Mesenteric fat pad (tissue), 1 donor: ENCODE results near the gene MICB. TPM values are rescaled to one million over a fixed set of nuclear protein-coding genes. Genes with fewer than 3 reads are reported as not detected.
"Not testable (repeated sequence)": the region's sequence is repeated elsewhere in the genome, so short reads cannot be mapped to it uniquely, and the experiment has no call there.

Source experiments
- DNase-seq: peaks from one replicate; pipeline ENCODE4 v3.0.0-alpha.2; 2020; ENCODE audit warnings: low spot score
- long read RNA-seq: library from polyadenylated mRNA; unstranded; transcript quantifications from one replicate; pipeline ENCODE4 v2.0.0, GENCODE V29; 2020
- total RNA-seq: library from RNA; stranded (reverse); fragmentation: NEBNext Ultra II Directional; extraction: Animal tissue kit (Norgen Biotek cat#: 25700); gene quantifications from one replicate; pipeline ENCODE4 v1.2.1, GENCODE V29; 2021
- donor health status: DM: yes; HTN: yes; CAD: no.

The MICB gene
- total RNA-seq, result 4.5 TPM
- long read RNA-seq, transcript MICB-204 (6 exons, 2,411 nt), result major isoform, 5 of 5 reads
- long read RNA-seq, partial matches to known transcripts, result 0 of 5 reads
- long read RNA-seq, other reads (novel, unspliced or antisense), result 0 of 5 reads

- DNase-seq, result no peak
These were observed at the start of gene MICB for GRCh38 chr6:31497531-31498476. Gene MICB (plus strand): TSS chr6:31498145. CDS start chr6:31498194, 49 bp downstream.

DNA sequence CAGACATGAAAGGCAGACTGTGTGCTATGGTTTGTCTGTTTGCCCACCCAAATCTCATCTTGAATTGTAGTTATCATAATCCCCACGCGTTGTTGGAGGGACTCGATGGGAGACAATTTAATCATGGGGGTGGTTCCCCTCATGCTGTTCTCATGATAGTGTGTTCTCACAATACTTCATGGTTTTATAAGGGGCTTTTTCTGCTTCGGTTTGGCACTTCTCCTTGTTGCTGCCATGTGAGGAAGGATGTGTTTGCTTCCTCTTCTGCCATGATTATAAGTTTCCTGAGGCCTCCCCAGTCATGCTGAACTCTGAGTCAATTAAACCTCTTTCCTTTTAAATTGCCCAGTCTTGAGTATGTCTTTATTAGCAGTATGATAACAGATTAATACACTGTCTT is 47.2 kb upstream of the MICB start:
- no peak for DNase-seq

GRCh38 chr6:31452859-31453258 is 45.1 kb upstream of the MICB start:
- no peak for DNase-seq

DNA sequence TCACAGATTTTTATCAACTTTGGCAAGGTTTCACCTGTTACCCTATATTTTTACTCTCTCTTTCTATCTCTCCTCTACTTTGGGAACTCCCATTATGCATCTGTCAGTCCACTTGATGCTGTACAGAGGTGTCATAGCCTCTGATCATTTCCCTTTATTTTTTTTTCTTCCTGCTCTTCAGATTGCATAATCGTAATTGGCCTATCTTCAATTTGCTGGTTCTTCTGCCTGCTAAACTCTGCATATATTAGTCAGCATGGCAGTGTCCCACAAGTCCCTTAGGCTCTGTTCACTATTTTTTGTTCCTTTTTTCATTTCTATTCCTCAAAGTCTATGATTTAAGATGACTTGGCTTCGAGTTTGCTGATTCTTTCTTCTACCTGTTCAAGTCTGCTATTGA is 44.7 kb upstream of the MICB start:
- DNase-seq, result no peak

DNA sequence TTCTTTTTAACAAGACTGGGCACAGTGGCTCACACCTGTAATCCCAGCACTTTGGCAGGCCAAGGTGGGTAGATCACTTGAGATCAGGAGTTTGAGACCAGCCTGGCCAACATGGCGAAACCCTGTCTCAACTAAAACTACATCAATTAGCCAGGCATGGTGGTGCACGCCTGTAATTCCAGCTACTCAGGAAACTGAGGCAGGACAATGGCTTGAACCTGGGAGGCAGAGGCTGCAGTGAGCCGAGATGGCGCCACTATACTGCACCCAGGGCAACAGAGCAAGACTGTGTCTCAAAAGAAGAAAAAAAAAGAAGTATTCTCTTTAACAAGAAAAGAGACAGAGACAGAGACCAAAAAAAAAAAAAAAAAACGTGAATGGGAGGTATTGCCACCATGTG is 38.1 kb upstream of the MICB start:
- not testable (repeated sequence) for DNase-seq

GRCh38 chr6:31460361-31461025 is 37.5 kb upstream of the MICB start:
- DNase-seq, result no peak

GRCh38 chr6:31462026-31462963 is 35.6 kb upstream of the MICB start:
- DNase-seq, result no peak

- peak; percentile 95 for DNase-seq
These were observed 34.7 kb upstream of the MICB start for GRCh38 chr6:31462964-31463870.

DNA sequence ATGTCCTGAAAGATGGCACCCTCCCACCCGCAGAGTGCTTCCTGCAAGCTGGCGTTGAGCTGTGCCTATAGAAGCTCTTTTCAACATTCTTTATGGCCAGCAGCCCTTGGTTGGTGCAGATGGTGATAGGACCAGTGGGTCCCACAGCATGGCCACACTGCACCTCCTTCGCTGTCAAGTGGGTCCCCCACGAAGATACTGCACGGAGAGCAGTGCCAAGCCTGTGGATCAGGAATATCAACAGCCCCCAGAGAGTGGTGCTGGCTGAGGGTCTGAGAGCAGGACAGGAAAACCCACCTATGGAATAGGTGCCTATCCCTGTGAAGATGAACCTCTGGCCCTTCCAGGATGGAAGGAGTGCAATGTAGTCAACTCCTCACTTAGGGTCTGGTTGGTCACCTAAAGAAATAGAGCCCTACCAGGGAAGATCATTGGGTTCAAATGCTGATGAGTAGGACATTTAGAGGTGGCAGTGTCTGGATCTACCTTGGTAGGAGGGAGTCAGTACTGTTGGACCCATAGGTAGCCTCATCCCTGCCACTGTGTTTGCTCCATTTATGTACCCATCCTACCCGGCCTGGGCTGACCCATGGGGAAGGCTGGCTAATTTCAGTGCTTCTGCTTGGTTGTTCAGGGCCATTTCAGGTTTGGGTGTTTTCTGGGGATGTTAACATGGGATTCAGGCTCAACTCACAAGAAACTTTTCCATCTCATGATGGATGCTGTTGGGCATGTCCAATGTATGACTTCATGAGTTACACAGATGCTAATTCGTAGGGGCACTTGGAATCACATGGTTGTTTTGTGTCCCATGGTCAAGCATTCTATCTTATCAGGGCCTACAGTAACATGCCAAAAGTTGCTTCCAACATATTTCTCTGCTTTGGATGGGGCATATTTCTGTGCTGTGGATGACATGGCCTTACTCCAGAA is 33.4 kb upstream of the MICB start:
- DNase-seq, result no peak

DNA sequence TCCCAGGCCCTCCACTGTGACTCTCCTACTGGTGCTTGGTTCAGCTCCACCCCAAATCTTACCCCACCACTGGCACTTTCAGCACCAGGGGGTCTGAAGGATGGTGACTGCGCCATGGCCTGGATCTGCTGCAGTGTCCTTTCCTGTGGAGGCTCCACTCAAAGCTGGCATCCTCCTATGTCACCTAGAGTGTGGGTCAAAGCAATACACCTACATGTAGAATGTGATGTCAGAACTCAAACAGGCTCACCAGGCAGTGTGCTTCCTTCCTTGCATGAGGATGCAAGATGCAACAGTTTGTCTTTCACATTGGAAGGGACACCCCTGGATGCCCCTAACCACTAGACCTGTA is 32.8 kb upstream of the MICB start:
- no peak for DNase-seq

DNA sequence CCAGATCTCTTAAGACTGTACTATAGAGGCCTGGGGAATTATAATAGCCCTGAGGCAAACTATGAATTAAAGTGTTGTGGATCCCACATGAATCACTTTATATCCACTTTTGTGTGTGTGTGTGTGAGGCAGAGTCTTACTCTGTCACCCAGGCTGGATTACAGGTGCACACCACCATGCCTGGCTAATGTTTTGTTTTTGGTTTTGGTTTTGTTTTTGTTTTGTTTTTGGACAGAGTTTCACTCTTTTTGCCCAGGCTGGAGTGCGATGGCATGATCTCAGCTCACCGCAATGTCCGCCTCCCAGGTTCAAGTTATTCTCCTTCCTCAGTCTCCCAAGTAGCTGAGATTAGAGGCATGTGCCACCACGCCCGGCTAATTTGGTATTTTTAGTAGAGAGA is 32.2 kb upstream of the MICB start:
- DNase-seq, result no peak

- DNase-seq, result no peak
These were observed 31.5 kb upstream of the MICB start for GRCh38 chr6:31466466-31466865.

DNA sequence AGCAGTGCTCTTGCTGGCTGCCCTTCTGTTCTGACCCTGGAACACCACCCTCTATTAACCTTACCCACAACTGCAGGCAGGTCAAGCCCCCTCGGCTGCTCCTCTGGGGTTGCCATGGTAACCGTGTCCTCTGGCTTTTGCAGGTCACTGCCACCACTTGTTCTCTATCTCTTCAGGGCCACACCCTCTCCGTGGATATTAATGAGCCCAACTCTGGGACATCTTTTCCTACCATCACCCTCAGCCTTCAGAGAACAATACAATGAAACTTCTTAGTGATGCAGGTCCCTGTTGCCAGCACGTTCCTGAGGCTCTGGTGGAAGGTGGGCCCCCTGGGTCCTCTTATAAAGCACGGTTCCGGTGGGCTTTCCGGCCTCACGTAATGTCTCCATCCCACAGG is 30.8 kb upstream of the MICB start:
- DNase-seq, result no peak

DNA sequence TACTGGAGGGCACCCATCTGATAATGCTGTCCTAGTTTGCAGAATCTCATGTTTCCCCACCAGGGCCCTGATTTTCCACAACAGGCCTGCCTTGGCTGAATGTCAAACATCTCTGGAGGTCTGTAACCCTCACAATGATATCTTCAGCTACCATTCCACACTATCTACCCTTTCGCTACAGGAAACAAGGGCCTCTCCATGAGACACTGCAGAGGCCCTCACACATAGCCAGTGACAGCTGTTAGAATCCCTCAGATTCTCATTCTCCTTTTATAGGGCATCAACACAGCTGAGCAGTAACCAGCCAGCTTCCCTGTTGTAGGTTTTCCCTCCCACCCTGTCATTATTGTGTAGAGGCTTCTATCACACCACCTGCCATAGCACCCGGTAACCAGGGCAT is 29.6 kb upstream of the MICB start:
- no peak for DNase-seq

GRCh38 chr6:31470801-31471200 is 27.1 kb upstream of the MICB start:
- DNase-seq, result no peak

DNA sequence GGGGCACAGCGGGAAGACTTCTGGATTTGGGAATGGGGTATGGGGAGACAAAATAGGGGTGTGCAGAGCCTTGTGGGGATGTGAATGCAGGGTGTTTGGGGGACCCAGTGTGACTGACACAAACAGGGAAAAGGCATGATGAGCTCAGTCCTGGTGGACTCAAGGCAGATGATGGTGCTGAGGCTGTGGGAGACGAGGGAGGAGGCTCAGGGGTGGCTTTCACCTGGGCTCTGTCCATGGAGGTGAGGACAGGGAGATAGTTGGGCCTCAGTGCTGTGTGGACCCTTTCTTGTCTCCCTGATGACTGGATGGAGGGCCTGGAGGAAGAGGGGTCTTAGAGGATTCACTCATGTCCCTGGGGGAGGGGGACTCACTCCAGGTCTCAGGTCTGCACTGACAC is 26.2 kb upstream of the MICB start:
- no peak for DNase-seq

DNA sequence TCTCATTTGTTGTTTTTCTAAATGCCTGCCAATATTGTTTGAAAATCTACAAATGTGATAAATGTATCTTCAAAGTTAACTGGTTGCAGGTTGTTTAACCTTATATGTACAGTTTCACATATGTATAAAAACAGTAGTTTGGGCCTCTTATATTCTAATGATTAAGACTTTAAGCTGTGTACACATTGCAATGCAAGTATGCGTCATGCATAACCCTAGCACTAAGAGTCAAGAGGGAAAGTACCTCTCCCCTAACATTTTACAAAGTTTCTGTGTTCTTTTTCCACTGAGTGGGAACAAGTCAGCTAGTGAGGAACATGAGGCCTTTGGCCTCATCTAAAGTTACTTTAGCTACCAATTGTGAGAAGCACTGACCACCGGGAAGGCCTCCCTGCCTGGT is 25.7 kb upstream of the MICB start:
- no peak for DNase-seq

- no peak for DNase-seq
These were observed 24.7 kb upstream of the MICB start for GRCh38 chr6:31473244-31473643.
